Activated T-cell treated with anti-CD3 and anti-CD28 coated beads for 4 hours (primary cell): ENCODE data around the gene KIF3A.

Experiments
- DNase-seq: peaks from one replicate; pipeline ENCODE4 v3.0.0-alpha.2; 2020

The KIF3A gene

GRCh38 chr5:132770476-132771159 lies 33.3 kb upstream of the KIF3A start:
- DNase-seq: no peak

GRCh38 chr5:132768485-132768868 lies 31.1 kb upstream of the KIF3A start:
- no peak for DNase-seq

GRCh38 chr5:132767150-132767549 lies 29.8 kb upstream of the KIF3A start:
- DNase-seq: no peak

- DNase-seq: no peak
Observed at GRCh38 chr5:132766806-132767055, 29.4 kb upstream of the KIF3A start.

GRCh38 chr5:132766020-132766805 lies 28.9 kb upstream of the KIF3A start:
- no peak for DNase-seq

GRCh38 chr5:132765311-132766019 lies 28.1 kb upstream of the KIF3A start:
- no peak for DNase-seq

- DNase-seq: no peak
Observed at GRCh38 chr5:132764671-132765238, 27.4 kb upstream of the KIF3A start.

GRCh38 chr5:132764051-132764450 lies 26.7 kb upstream of the KIF3A start:
- no peak for DNase-seq

- no peak for DNase-seq
Observed at GRCh38 chr5:132763181-132764036, 26.1 kb upstream of the KIF3A start.

- no peak for DNase-seq
Observed at GRCh38 chr5:132762246-132763000, 25.1 kb upstream of the KIF3A start.

- no peak for DNase-seq
Observed at GRCh38 chr5:132761321-132762240, 24.2 kb upstream of the KIF3A start.

GRCh38 chr5:132760601-132761317 lies 23.4 kb upstream of the KIF3A start:
- no peak for DNase-seq

- DNase-seq: no peak
Observed at GRCh38 chr5:132760049-132760420, 22.7 kb upstream of the KIF3A start.

- no peak for DNase-seq
Observed at GRCh38 chr5:132759114-132760048, 22.0 kb upstream of the KIF3A start.

GRCh38 chr5:132758451-132758850 lies 21.1 kb upstream of the KIF3A start:
- DNase-seq: no peak

GRCh38 chr5:132756542-132756941 lies 19.2 kb upstream of the KIF3A start:
- DNase-seq: no peak

GRCh38 chr5:132754947-132755346 lies 17.6 kb upstream of the KIF3A start:
- no peak for DNase-seq

GRCh38 chr5:132754111-132754510 lies 16.8 kb upstream of the KIF3A start:
- DNase-seq: no peak
